Right cardiac atrium (tissue), 5 donors: ENCODE data around the gene BCAR1. TPM values are rescaled to one million over a fixed set of nuclear protein-coding genes. Genes with fewer than 3 reads are reported as not detected.

ENCODE experiments used
- ATAC-seq, 2 donors: fragments of 200-7000 bp; cut with Tn5 transposase; one replicate each; pipeline versions ENCODE4 v1.8.0 to v1.9.1; 2020; ENCODE audit warnings: moderate library complexity in 2 of 2, mild to moderate bottlenecking in 1 of 2
- DNase-seq, 3 donors: peaks; one replicate each; pipeline ENCODE4 v3.0.0-alpha.2; 2020
- H3K27ac ChIP-seq: one replicate; pipeline ENCODE4 v1.5.1; 2013; ENCODE audit warnings: mild to moderate bottlenecking, low read length, control low read depth, moderate library complexity
- H3K27me3 ChIP-seq: one replicate; pipeline ENCODE4 v1.6.1; 2013; ENCODE audit not compliant: control insufficient read depth, insufficient read depth
- H3K4me1 ChIP-seq: one replicate; pipeline ENCODE4 v1.6.1; 2013; ENCODE audit warnings: low read length; ENCODE audit not compliant: control insufficient read depth, insufficient read depth
- H3K4me3 ChIP-seq: one replicate; pipeline ENCODE4 v1.5.1; 2013; ENCODE audit warnings: low read length, control low read depth
- H3K9me3 ChIP-seq: one replicate; pipeline ENCODE4 v1.6.1; 2013; ENCODE audit warnings: low read length; ENCODE audit not compliant: control insufficient read depth
- WGBS: extraction: QIAGEN DNeasy Blood & Tissue Kit; methylation state at CpG from one replicate; pipeline ENCODE4 v1.1.7; 2013; 5-methylcytosine and 5-hydroxymethylcytosine counted together
- intact Hi-C, 4 donors: fragments of 100-400 bp; cut with DNase I; formaldehyde crosslinking; loops; one replicate each; pipeline versions ENCODE4 v1.11.0 to v1.14.0; 2022 to 2023
- polyA plus RNA-seq: library from polyadenylated mRNA; stranded (reverse); fragments of 200-250 nt; gene quantifications from one replicate; pipeline ENCODE4 v1.2.3, GENCODE V29; 2013
- total RNA-seq, 4 donors: library from RNA; stranded (reverse); fragmentation: NEBNext Ultra II Directional; extraction: Animal tissue kit (Norgen Biotek cat#: 25700); gene quantifications; one replicate each; pipeline ENCODE4 v1.2.1, GENCODE V29; 2021
- donor health status: healthy with polysubstance abuse.
- donor health status: DM: no; HTN: yes; CAD: no.
- donor health status: DM: no; HTN: no; CAD: no.
- donor health status: DM: no; HTN: yes; CAD: no; lungs with severe emphysema.
- donor health status: DM: yes; HTN: yes; CAD: no.

The BCAR1 gene
- total and polyA plus RNA-seq, 5 donors = 53.1 to 68.8 (median 67.9) TPM

DNA sequence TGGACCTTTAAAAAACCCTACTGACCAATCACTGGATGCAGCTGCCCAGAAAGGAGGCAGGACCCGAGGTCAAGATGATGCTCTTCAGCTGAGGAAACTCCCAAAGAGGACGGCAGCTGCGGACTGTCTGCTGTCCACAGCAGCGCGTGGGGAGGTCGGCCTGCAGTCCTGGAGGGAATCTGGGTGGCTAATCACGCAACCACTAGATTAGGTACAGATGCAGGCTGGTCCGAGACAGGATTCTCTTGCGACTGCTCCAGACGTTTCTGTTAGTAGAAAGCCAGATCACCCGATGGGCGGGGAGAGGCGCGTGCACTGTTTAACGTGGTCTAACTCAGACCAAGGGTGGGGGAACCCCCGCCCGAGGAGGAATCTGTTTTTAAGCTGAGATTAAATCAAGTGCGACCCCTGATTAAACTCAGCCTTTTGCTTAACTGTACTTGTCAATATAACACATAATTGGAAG is 53.3 kb downstream of the BCAR1 start:
- 18% methylated on average over 18 of the region's 18 CpGs for WGBS
- no peaks in the 10 kb centered on the region for H3K27me3 ChIP-seq
- intact Hi-C loops = loop anchor here in 2 of 4 donors (2.0 kb wide), 1 partner anchor 205 kb away; no protein-coding TSS in a partner anchor
- no peak for DNase-seq
- H3K9me3 ChIP-seq = no peaks in the 10 kb centered on the region
- no peak for ATAC-seq
- H3K4me1 ChIP-seq = no peaks in the 10 kb centered on the region
- H3K4me3 ChIP-seq = no peak overlapping the region
- no peak overlapping the region for H3K27ac ChIP-seq

DNA sequence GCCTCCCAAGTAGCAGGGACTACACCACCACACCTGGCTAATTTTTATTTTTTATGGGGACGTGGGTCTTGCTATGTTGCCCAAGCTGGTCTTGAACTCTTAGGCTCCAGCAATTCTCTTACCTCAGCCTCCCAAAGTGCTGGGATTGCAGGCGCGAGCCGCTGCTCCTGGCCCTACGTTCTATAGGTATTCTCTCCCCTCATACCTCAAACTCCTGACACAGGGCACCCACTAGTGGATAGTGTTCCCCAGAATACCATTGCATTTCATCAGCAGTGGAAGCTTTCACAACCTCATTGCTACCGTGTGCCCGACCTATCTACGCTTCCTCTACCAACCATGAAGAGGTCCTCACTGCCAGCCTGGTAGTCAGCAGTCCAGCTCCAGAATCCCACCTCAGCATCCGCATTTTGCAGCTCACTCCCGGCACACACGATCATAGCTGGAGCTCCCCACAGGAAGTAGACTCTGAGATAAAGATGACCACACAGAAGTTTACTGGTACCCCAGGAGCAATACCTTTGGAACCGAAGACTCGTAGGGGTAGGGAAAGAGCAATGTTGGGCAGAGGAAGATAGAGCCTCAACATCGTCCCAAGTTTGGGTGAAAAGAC is 53.8 kb downstream of the BCAR1 start:
- intact Hi-C loops = loop anchor here in 2 of 4 donors (2.0 kb wide), 1 partner anchor 205 kb away; no protein-coding TSS in a partner anchor
- no peaks in the 10 kb centered on the region for H3K4me1 ChIP-seq
- no peaks in the 10 kb centered on the region for H3K27me3 ChIP-seq
- H3K9me3 ChIP-seq = no peaks in the 10 kb centered on the region
- ATAC-seq = no peak
- H3K4me3 ChIP-seq = no peak overlapping the region
- no peak overlapping the region for H3K27ac ChIP-seq
- WGBS = 52% methylated on average over 14 of the region's 14 CpGs
- DNase-seq = no peak

DNA sequence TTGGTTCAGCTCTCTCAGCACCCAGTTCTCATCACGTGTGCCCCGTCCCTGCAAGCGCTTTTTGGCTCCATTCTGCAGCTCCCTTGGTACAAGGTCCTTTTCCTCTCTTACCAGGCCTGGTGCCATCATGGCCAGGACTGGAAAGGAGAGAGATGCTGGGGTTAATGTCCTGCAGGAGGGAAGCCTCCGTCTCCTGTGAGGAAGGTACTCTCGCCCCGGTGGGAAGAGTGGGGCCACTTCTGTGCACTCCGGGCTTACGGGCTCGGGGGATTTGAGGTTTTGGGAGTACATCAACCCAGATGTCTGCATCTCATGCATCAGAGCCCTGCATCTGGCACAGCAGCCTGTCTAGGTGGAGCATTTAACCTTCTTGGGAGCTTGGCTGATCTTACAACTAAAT is 54.6 kb downstream of the BCAR1 start:
- H3K27me3 ChIP-seq = no peaks in the 10 kb centered on the region
- H3K4me3 ChIP-seq = no peak overlapping the region
- H3K9me3 ChIP-seq = no peaks in the 10 kb centered on the region
- WGBS = 71% methylated on average over 9 of the region's 9 CpGs
- no peaks in the 10 kb centered on the region for H3K4me1 ChIP-seq
- DNase-seq = no peak
- intact Hi-C loops = no loop called here
- no peak overlapping the region for H3K27ac ChIP-seq
- no peak for ATAC-seq

DNA sequence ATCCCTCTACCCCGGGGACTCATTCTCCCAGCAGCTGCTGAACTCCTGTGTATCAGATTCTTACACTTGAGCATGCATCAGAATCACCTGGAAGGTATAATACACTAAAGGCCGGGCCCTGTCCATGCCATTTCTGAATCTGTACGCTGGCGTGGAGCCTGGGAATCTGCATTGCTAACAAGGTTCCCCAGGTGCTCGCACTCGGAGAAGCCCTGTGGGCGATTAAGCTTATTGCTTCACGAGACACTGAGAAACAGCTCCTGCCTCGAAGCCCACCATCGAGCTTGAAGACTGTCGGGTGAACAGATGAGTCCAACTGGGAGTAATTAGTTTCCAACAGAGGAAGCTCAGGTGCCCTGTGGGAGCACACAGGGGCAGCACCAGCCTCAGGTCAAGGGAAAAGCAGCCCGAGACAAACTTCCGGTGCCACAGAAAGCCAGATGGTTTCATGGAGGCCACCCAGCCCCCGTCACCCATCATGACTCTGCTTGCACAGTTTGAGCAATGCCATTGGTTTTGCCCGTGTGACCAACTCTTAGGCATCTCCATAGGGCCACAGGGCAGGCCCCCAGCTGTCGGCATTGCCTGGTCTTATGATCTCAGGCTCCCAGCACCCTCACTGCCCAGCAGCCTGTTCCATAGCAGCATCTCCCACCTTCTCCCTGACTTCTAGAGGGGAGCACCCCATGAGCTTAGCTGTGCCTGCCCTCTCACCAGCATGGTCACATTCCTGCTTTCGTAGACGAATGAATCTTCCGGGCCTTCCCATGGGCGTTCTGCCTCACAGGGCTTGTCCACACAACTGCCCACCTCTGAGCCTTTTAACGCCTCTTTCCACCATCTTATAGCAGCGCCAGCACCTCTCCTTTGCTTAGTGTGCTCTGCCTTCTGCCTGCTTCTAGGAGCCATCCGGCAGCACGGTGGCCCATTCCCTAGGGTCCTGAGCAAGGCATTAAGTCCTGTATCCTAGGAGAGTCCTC is 55.3 kb downstream of the BCAR1 start:
- no peaks in the 10 kb centered on the region for H3K9me3 ChIP-seq
- no peaks in the 10 kb centered on the region for H3K4me1 ChIP-seq
- DNase-seq (no peak), ATAC-seq (no peak)
- intact Hi-C loops = no loop called here
- WGBS = 82% methylated on average over 24 of the region's 24 CpGs
- no peaks in the 10 kb centered on the region for H3K27me3 ChIP-seq
- no peak overlapping the region for H3K27ac ChIP-seq
- no peak overlapping the region for H3K4me3 ChIP-seq

DNA sequence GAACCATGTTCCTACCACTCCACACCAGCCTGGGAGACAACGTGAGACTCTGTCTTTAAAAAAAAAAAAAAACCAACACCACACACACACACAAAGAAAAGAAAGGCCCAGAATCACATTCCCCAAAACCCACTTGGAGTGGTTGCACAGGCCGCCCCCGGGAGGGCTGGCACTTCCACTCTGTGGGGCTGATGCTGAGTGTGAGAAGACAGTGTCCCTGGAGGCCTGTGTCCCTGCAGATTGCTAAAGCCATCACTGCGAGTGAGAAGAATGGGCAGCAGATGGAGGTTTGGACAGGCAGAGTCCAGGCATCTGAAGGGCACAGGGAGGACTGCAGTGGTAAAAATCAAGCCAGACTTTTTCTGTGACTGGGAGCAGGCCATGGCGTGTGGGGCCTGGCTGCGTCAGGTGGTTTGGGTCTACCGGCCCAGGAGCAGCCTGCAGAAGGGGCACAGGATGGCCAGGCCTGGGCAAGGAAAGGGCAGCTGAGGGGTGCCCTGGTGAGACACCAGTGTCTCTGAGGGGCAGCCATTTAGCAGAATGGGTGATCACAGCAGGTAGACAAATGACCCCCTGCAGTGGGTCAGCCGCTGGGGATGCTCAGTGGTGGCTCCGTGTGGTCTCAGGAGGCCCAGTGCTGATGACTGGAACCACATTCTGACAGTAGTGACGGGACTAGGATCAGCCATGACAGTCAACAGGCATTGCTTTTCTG is 57.5 kb downstream of the BCAR1 start:
- 80% methylated on average over 10 of the region's 10 CpGs for WGBS
- no peaks in the 10 kb centered on the region for H3K9me3 ChIP-seq
- H3K4me3 ChIP-seq = no peak overlapping the region
- ATAC-seq = no peak
- H3K4me1 ChIP-seq = no peaks in the 10 kb centered on the region
- DNase-seq = no peak
- intact Hi-C loops = no loop called here
- H3K27ac ChIP-seq = no peak overlapping the region
- H3K27me3 ChIP-seq = no peaks in the 10 kb centered on the region

DNA sequence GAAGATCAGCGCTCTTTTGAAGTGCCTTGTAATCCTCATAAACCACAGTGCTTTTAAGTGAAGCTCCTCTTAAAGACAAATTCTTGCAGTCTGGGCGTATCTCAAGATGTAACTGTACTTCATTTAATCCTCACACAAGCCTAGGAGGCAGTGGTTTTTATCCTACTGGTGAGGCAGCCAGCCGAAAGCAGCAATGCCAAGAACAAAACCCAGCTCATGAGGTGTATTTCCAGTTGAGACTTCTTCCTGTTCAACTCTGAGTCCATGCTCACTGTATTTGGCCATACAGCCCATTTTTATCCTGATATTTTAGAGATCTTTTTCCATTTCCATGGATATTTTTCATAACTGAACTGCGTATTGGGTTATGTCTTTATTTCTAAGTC is 58.2 kb downstream of the BCAR1 start:
- WGBS = 93% methylated on average over 4 of the region's 4 CpGs
- Histone ChIP-seq H3K27ac (no peak overlapping the region), H3K4me1 (no peaks in the 10 kb centered on the region), H3K9me3 (no peaks in the 10 kb centered on the region), H3K27me3 (no peaks in the 10 kb centered on the region), H3K4me3 (no peak overlapping the region)
- intact Hi-C loops = no loop called here
- DNase-seq (no peak), ATAC-seq (no peak)

DNA sequence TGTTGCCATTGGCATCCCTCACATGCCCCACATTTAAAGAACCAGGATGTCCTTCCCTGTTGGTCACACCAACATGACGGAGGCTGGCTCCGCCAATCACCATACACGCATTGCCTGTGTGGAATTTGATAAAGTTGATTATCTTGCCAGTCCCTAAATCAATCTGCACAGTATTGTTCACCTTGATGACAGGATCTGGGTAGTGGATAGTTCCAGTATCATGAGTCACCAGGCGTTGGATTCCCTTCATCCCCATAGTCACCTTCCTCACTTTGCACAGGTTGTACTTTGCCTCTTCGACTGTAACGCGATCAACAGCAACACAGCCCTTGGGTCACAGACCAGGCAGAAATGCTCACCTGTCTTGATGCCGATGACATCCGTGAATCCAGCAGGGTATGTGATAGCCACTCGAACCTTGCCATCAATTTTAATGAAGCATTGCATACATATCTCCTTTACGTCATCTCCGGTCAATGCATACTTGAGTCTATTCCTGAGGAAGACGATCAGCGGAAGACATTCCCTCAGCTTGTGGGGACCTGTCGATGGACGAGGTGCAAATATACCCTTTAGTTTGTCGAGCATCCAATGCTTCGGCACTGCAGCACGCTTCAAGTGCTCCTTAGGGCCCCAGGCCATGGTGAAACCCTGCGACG is 58.7 kb downstream of the BCAR1 start:
- no peak for ATAC-seq
- intact Hi-C loops = no loop called here

DNA sequence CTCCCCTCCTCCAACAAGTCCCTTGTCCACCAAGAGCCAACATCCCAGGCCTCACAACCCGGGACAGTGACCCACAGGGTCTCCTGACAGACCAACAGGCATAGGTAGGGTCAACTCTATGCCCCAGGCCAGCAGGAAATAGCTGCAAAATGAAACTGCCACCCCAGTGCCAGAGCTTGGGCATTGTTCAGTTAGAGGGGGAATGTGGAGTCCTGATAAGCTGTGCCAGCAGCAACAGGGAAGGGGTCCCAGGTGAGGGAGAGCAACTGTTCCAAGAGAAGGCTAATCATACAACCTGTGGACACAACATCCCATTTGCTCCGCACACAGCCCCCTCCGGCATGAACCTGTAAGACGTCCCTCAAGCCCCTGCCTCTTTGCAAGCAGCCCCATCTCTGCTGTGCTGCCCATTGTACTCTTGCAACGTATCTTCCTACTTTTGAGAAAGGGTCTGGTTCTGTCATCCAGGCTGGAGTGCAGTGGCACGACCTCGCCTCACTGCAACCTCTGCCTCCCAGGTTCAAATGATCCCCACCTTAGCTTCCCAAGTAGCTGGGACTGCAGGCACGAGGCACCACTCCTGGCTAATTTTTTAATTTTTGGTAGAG is 61.7 kb downstream of the BCAR1 start:
- no peak overlapping the region for H3K27ac ChIP-seq
- ATAC-seq (no peak), DNase-seq (no peak)
- 78% methylated on average over 8 of the region's 8 CpGs for WGBS
- H3K27me3 ChIP-seq = no peaks in the 10 kb centered on the region
- intact Hi-C loops = no loop called here
- H3K4me1 ChIP-seq = no peaks in the 10 kb centered on the region
- no peaks in the 10 kb centered on the region for H3K9me3 ChIP-seq
- no peak overlapping the region for H3K4me3 ChIP-seq

More for the DNA sequence above, 58.7 kb downstream of the BCAR1 start:
- Histone ChIP-seq H3K9me3 (no peaks in the 10 kb centered on the region), H3K27ac (no peak overlapping the region), H3K4me3 (no peak overlapping the region), H3K4me1 (no peaks in the 10 kb centered on the region), H3K27me3 (no peaks in the 10 kb centered on the region)
- no peak for DNase-seq
- WGBS = 91% methylated on average over 21 of the region's 21 CpGs

DNA sequence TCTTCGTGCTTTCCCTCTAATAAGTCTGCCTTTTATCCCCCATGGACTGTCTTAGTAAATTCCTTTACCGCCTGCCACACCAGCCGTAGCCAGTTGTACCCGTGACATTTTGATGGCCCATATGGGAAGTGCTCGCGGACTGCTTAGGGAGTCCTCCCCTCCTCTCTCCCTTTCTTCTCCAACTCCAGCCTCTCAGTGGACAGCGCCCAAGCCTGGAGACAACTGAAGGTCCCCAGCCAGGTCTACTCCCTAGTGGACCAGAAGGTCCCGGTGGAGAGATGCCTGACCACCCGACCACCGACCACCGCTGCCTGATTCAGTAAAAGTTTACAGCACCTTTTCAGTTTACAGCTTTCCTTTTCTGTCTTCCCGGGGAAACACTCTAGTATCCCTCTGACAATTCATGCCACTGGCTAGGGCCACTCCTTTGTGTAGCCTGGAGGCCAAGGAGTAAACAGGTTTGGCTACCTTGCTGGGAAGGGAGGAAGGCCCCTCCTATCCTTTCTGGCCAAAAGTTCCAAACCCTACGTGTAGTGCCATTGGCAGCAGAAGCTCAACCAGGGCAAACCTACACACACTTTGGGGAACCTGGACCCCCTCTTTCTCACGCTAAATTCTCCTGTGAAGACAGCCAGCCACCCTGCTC is 62.5 kb downstream of the BCAR1 start:
- no peak overlapping the region for H3K4me3 ChIP-seq
- H3K27ac ChIP-seq = no peak overlapping the region
- H3K27me3 ChIP-seq = no peaks in the 10 kb centered on the region
- ATAC-seq = no peak
- intact Hi-C loops = no loop called here
- WGBS = 87% methylated on average over 14 of the region's 14 CpGs
- H3K4me1 ChIP-seq = no peaks in the 10 kb centered on the region
- H3K9me3 ChIP-seq = no peaks in the 10 kb centered on the region
- no peak for DNase-seq

DNA sequence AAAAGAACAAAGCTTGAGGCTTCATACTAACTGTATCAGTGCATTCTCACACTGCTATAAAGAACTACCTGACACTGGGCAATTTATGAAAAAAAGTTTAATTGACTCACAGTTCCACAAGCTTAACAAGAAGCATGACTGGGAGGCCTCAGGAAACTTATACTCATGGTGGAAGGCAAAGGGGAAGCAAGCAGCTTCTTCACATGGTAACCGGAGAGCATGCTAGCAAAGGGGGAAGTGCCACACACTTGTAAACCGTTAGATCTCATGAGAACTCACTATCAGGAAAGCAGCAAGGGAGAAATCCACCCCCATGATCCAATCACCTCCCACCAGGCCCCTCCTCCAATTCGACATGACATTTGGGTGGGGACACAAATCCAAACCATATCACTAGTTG is 69.8 kb downstream of the BCAR1 start:
- Histone ChIP-seq H3K27ac (no peak overlapping the region), H3K4me1 (no peaks in the 10 kb centered on the region), H3K27me3 (no peaks in the 10 kb centered on the region), H3K4me3 (no peak overlapping the region), H3K9me3 (peaks cover 2% of the 10 kb centered on the region)
- 31% methylated on average over 3 of the region's 3 CpGs for WGBS
- intact Hi-C loops = no loop called here
- ATAC-seq = no peak
- no peak for DNase-seq
